Measurements from ENCODE around the gene PITPNM1.
A peak's percentile ranks its signal among the peaks of the same experiment; 100 is the strongest.
"Not testable (repeated sequence)": the region's sequence is repeated elsewhere in the genome, so short reads cannot be mapped to it uniquely, and the experiment has no call there.

PITPNM1 gene

DNA sequence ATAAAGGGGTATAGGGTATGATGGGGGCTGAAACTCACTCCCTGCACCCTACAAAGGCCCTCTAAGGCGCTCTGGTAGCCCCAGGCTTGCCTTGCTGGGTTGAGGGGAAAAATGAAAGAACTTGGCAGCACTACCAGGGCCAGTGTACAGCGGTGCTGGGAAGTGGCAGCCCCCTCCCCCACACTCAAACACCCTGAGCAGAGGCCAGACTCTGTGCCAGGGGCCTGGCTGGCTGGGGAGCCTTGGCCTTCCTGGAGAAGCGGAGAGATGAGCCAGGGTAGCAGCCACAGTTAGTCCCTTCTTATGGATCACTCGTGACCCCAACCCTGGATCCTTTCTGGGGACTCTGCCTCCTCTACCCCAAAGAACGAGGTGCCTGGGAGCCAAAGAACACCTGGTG, 38.8 kb downstream of the PITPNM1 start:
- no peak for DNase-seq (ENCODE audit: low spot score)

DNA sequence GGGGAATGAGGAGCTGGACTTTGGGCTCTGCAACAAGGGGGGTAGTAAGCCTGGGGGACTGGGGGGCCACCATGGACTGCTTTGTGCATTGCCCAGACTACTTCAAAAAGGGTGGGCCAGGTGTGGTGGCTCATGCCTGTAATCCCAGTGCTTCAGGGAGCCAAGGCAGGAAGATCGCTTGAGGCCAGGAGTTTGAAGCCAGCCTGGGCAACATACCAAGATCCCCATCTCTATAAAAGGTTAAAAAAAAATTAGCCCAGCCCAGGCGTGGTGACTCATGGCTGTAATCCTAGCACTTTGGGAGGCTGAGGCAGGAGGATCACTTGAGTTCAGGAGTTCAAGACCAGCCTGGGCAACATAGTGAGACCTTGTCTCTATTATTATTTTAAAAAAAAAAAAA, 39.6 kb downstream of the PITPNM1 start:
- DNase-seq (ENCODE audit: low spot score) = not testable (repeated sequence)

DNA sequence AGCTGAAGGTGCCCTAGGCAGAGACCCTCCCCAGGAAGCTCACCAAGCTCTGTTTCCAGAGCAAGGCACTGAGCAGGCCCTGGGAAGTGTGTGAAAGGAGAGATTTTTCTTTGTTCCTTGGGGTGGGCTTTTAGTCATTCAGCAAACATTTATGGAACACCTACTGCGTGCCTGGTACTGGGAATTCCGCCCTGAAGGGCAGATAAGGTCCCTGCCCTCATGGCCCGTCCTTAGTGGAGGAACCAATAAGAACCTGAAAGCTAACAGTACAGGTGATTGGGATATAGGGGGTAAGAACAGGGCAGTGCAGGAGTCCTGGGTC, 40.0 kb downstream of the PITPNM1 start:
- no peak for DNase-seq (ENCODE audit: low spot score)

DNA sequence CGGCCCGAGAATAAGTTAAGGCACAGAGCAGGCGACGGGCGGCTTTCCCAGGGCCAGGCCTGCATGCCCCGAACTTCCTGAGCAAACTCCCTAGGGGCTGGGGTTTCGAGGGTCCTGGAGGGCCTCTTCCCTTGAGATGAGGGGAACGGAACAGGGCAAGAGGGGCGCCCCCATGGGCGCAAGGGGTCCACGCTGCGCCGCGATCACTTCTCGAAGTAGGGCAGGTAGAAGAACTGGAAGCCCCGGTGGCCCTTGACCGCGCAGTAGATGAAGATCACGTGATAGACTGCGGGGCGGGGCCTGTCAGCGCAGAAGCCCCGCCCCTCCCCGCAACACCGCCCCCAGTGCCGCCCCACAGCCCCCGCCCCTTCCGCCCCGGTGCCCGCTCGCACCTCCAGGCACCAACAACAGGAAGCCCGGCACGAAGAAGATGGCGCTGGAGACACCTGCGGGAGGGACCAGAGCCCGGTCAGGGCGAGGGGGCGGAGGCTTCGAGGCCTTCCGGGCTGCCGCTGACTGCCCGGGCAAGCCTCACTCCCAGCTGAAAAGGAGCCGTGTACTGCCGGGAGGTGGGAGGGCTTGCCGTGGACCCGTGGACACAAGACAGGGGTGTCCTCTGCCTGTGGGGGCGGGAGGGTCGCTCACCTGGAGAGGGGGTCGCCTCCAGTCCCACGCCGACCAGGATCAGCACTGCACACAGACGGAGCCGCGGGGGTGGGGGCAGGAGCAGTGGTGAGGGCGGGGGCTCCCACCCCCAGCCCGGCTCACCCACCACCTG, 40.6 kb downstream of the PITPNM1 start:
- no peak for DNase-seq (ENCODE audit: low spot score)

DNA sequence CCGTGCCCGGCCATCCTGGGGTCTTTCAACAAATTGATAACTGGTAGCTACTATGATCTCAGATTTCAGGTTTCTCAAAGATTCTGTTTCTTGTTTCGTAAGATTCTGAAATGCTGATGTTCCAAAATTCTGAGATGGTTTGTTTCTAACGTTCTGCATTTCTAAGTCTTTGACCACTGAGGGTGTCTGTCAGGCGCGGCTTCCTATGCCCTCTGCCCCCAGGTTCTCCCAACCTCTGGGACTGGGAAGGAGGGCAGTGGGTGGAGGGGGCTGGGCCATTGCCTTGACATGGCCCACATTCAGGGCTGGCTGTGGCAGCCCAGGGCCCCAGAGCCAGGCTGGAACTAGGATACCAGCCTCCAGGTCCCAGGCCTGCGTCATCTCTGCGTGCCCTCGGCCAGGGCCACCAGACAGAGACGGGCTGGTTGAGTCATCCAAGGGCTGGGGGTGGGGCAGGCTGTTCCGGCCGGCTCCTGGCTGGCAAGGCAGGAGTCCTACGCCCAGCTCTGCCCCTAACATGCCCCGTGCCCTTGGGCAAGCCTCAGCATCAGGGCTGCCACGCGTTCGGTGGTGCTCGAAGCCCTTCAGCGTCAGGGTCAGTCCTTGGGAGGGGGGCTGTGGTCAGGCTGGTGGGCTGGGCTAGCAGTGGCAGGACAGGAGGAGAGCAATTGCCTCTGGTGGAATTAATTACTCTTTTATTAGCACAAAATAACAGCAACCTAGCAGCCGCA, 41.3 kb downstream of the PITPNM1 start:
- DNase-seq (ENCODE audit: low spot score) = no peak

DNA sequence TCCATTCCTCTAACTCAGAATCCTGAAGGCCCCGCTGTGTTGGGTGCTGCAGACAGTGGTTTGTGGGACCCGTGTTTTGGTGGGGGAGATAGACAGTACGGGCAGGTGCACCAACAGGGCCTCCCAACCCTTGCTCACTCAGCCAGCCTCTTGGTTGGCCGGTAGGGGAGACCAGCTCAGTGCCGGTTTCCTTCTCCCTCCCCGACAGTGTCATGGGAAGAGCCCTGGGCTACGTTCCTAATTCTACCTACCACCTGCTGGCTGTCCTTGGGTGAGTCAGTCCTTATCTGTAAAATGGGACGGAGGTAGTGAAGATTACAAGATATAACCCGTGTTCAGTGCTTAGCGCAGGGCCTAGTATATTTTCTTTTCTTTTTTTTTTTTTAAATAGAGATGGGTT, 42.0 kb downstream of the PITPNM1 start:
- DNase-seq (ENCODE audit: low spot score) = no peak

DNA sequence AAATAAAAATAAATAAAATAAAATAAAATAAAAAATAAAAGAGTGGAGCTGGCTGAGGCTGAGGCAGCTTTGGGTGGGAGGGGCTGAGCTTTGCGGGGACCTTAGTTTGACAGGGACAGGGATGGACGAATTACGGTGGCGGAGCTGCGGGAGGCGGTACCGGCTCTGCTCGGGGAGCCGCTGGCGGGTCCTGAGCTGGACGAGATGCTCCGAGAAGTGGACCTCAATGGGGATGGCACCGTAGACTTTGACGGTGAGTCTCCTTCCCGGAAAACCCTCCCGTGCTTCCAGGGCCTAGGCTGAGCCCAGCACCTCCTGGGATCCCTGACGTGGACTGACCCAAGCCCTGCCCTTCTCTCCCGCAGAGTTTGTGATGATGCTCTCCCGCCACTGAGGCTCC, 46.9 kb downstream of the PITPNM1 start:
- no peak for DNase-seq (ENCODE audit: low spot score)

DNA sequence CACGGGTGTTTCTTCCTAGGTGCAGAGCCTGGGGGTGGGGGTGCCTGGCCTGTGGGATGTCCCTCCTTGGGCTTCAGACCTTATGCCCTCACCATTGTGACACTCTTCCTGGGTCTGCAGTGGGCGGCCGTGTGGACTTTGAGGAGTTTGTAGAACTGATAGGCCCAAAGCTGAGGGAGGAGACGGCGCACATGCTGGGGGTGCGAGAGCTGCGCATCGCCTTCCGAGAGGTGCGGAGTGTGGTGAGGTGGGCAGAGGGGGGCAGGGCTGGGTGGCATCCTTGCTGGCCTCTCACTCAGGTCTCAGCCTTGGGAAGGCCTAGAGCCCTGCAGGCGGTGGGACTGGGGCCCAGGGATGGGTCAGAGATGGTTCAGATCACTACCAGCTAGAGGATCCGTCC, 47.7 kb downstream of the PITPNM1 start:
- DNase-seq (ENCODE audit: low spot score) = no peak

DNA sequence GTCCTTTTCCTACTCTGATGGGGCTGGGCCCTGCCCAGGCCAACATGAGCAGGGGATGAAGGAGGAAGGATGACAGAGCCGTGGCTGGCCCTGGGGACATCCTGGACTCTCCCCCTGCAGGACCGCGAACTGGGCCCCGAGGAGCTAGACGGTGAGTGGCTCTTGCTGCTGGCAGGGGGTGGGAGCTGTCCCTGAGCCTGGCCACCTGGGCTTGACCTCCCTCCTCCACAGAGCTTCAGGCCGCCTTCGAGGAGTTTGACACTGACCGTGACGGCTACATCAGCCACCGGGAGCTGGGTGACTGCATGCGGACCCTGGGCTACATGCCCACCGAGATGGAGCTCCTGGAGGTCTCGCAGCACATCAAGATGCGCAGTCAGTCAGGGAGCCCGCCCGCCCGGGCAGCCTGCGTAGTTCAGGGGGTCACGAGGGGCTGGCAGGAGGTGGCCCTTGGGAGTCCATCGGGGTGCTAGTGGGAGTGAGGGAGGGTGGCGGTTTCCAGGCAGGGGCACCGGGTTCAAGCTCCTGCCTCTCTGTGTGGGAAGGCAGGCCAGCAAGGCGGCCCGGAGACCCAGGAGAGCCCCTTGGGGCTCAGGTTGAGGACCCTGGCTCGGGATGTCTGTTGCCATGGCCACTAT, 49.0 kb downstream of the PITPNM1 start:
- DNase-seq (ENCODE audit: low spot score) = no peak

DNA sequence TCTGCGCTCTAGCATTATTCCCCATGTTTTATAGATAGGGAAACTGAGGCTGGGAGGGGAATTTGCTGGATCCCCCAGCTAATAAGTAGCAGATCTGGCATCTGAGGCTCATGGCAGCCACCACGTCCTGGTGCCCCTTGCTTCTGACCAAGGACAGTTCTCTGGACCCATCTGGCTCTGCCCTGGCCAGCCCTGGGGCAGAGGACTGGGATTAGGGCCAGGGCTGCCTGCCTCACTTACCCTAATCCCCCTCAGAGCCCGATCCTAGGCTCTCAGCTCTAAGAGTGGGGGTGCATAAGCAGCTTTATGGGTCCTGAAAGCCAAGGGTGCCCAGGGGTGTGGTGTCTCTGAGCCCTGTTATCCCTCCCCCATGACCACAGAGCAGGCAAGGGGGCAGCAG, 50.1 kb downstream of the PITPNM1 start, which contains the start of gene CABP4:
Gene CABP4 (plus strand): TSS at position 301 of the 400 bp plus-strand sequence. CDS start 70 bp downstream, at position 371.
- no peak for DNase-seq (ENCODE audit: low spot score)

DNA sequence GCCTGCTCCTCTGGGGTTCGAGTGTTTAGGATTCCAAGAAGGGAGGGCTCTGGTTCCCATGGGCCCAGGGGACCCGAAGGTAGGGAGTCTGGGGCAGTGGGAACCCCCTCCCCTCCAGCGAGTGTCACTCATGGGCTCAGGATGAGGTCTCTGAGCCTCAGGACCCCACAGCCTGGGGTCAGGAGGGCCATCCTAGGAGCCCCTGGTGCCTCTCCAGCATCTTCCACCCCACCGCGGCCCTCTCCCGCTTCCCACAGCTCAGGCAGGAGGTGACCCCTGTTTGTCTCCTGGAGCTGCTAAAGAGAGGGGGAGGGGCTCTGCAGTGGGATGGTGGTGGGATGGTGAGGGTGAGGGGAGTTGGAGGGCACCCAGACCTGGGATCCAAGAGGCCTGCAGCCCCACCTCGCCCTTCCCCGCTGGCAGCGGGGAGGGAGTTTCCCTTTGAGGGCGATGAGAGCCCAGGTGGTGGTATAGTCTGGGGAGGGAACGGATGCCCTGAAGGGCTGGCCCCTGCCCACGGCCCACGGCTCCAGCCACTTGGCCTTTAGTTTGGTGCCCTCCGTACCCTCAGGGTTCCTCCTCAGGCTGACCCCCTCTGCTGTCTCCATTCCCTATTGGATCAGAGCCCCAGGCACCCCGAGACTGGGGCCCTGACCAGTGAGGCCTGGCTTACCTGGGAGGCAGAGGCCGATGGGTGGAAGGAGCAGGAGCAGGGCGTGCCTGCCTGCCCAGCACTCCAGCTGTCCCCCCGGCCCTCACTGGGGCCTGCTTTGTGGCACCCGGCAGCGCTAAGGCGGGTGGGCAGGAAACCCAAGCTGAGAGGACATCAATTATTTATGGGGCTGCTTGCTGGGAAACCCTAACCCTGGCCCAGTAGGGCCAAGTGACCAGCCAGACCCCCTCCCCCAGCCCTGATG, 51.1 kb downstream of the PITPNM1 start:
- no peak for DNase-seq (ENCODE audit: low spot score)

DNA sequence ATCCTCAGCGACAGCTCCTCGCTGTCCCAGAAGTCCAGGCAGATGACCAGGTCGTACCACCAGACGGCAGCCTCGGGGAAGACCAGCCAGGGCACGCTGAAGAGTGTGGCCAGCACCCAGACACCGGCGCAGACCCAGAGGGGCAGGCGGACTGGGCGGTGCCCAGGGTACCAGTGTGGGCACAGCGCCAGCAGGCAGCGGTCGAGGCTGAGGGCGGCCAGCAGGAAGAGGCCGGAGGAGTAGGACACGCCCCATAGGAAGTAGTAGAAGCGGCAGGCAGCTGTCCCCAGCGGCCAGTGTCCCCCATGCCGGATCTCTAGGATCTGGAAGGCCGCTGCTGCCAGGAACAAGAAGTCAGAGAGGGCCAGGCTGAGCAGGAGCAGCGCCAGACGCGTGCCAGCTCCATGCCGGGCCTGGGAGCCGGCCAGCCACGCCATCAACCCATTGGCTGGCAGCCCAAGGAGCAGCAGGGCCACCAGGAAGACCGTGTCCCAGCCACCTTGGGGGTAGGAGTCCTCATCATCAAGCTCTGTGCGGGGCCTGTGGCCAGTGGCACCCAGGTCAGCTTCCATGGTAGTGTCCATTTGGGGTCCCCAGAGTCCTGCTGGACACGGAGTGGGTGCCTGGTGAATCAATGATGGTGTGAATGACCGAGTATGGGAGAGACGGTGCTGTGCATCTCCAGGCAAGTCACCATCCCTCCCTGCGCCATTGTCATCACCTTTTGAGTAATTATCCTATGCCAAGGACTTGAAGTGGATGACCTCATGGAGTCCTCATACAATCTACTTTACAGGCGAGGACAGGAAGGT, 52.8 kb downstream of the PITPNM1 start, which contains the start of gene GPR152:
Gene GPR152 (minus strand): TSS at position 589 of the 812 bp plus-strand sequence. CDS start 5 bp downstream, at position 584.
- no peak for DNase-seq (ENCODE audit: low spot score)

DNA sequence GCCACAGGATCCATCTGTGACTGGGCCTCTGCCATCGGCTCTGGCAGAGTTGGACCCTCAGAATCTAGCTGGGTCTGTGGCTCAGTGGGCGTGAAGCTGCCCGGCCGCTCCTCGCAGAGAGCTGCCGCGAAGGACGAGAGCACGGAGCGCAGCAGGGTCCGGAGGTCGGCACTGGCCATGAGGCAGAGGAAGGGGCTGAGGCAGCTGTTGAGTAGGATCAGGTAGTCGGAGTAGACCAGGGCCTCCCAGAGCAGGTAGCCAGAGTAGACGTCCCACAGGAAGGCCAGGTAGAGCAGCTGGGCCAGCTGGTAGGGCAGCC, 53.5 kb downstream of the PITPNM1 start:
- DNase-seq (ENCODE audit: low spot score) = no peak

DNA sequence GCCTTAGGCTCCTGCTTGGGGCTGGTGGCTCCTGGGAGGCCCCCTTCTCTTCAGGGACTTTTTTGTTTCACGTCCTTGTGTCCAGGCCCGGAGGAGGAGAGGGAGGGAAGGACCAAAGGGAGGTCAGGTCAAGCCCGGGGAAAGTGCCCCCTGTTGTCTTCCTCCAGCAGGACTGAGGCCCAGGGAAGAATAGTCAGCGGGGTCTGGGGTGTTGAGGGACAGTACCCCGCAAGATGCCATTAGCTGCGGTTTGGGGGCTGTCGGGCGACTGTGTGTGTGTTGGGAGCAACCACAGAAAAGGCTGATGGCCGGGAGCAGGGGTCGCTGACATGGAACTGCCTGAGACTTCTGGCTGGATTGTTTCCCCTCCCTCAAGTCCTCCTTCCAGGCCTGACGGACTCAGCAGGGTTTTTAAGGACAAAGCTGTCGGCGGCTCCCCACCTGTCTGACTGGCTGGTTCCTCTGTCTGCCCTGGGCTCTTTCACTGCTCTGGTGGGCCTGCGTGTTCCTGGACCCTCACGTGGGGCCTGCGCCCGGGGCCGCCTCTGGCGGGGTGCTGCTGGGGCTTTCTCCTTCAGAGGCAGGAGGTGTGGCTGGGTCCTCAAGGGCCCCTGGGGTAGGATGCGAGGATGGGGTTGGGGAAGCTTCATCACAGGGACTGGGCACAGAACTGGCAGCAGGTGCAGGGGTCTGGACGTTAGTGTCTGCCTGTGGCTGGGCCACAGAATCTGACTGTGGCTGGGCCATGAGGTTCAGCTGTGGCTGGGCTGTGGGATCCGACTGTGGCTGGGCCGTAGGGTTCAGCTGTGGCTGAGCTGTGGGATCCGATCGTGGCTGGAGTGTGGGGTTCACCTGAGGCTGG, 54.1 kb downstream of the PITPNM1 start:
- DNase-seq (ENCODE audit: low spot score) = no peak

DNA sequence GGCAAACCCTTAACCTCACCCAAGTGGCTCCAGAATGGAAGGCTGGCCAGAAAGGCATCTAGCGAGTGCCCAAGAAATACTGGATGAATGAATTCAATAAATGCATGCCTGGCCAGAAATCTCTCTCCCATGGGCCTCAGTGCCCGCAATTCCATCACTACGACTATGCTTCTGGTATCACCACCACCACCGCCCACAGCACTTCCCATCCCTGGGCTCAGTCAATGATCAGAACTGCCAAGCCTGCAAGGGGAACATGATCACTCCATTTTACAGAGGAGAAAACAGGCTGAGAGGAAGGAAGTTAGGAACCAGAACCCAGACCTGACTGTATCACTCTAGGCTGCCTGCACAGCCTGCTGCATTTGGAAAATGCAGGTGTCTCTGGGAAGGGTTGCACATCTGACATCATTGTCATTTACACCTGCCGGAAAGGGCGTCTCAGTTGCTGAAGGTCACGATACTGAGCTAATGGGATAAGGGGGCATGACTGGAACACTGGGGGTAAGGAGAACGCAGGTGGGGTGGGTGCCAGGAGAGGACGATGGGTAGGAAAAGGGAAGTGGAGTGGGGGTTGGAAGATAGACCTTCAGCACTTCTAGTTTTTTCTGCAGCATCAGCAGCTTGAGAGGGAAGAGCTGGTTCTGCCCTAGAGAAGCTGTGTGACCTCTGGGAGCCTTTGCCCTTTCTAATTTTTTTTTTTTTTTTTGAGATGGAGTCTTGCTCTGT, 55.9 kb downstream of the PITPNM1 start:
- no peak for DNase-seq (ENCODE audit: low spot score)

DNA sequence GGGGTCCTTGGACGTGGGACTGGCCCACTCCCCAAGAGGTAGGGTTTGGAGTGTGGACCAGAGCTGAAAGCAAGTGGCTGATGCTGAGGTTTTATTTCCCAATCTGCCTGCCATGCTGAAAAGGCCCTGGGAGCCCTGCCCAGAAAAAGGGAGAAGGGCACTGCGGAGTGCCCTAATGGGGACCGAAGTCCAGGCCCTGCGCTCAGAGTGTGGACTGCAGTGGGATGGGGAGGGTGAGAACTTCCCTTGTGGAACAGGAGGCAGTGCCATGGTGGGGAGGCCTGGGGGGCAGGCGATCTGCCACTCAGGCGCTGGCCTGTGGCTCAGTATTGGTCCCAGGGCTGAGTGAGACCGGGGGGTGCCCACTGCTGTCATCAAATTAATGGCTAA, 56.9 kb downstream of the PITPNM1 start:
- DNase-seq (ENCODE audit: low spot score) = no peak

DNA sequence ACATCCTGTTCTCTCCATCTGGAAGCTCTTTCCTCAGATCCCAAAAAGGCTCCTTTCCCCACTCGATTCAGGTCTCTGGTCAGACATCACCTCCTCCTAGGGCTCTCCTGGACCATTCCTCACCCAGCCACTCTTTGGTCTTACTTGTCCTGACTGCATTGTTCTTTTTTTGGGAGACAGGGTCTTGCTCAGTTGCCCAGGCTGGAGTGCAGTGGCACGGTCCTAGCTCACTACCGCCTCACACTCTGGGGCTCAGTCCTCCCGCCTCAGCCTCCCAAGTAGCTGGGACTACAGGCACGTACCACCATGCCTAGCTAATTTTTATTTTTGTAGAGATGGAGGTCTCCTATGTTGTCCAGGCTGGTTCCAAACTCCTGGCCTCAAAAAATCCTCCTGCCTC, 59.6 kb downstream of the PITPNM1 start:
- no peak for DNase-seq (ENCODE audit: low spot score)

DNA sequence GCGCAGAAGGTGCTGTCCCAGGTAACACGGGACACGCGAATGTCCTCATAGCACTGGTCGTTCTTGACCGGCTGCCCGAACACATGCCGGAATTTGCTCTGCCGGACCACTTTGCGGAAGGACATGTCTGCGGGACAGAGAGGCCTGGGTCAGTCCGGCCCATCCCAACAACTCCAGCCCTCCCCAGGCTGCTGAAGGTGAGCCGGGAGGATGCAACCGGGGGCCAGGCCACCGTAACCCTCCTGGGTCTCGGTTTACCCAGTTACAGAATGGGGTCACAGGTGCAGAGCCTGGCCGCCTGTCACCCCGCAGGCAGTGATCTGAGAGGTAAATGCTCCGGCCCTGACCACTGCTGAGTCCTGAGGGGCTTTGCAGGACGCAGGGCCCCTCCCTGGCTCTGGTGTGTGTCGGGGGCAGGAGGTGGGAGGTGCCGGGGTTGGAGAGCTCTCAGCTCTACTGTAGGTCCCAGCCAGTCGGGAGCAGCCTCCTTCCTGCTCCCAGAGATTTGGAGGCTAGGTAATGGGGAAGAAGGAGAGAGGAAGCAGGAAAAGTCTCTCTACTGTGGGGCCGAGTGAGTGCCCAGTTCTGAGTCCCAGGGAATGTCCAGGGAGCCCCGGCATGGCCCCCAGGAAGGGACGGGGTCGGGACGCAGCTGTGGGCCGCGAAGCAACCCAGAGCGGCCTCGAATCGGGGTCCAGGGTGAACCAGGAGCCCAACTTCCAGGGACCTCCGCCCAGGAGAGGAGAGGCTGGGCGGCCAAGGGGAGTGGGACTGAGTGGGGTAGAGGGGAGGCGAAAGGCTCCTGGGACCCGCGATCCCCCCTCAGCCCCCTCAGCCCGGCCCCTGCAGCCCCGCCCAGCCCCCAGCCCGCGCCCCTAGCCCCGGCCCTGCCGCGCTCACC, 62.4 kb downstream of the PITPNM1 start:
- peak; percentile 52 for DNase-seq (ENCODE audit: low spot score)

All from GM03348 (cell line).